ENCODE data around the gene PURA.
A peak's percentile ranks its signal among the peaks of the same experiment; 100 is the strongest.

DNA sequence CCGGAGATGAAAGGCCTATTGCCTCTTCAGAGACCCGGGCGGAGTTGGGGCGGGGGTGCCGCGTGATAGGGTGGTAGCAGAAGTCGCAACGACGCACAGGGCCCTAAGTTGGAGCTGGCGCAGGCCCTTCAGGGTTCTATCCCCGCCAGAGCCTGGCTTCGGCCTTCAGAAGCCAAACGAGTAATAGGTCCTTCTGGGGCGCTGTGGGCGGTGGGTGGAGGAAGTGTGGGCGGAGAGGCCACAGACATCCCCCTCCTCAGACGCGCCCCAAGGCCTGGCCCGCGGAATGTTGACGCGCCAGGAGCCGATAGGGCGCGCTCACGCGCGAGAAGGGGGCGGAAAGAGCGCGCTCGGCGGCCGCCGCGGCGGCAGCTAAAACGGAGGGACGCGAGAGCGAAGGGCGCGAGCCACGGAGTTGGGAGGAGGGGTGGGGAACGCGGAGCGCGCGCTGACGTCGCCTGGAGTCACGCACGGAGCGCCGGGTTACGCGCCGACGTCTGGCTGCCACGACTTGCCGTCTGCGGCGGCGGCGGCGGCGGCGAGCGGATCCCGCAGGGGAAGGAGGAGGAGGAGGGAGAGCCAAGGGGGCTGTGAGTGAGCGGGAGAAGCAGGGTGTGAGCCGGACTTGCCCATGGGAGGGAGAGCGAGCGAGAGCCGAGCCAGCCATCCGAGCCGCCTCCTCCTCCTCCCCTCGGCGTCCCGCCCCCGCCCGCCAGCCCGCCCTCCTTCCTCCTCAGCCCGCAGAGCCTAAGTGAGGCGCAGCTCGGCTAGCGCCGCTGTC, 6.4 kb upstream of the PURA start:
- TF ChIP-seq, protein P1, sequence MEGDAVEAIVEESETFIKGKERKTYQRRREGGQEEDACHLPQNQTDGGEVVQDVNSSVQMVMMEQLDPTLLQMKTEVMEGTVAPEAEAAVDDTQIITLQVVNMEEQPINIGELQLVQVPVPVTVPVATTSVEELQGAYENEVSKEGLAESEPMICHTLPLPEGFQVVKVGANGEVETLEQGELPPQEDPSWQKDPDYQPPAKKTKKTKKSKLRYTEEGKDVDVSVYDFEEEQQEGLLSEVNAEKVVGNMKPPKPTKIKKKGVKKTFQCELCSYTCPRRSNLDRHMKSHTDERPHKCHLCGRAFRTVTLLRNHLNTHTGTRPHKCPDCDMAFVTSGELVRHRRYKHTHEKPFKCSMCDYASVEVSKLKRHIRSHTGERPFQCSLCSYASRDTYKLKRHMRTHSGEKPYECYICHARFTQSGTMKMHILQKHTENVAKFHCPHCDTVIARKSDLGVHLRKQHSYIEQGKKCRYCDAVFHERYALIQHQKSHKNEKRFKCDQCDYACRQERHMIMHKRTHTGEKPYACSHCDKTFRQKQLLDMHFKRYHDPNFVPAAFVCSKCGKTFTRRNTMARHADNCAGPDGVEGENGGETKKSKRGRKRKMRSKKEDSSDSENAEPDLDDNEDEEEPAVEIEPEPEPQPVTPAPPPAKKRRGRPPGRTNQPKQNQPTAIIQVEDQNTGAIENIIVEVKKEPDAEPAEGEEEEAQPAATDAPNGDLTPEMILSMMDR (IDR thresholded peaks at IDR 0.05), result peak in 4 of 7 experiments; percentile 34 to 46 (median 44)
- peak; percentile 89 to 96 (median 89) for TF ChIP-seq POLR2A (IDR thresholded peaks at IDR 0.05)

Data from body of pancreas (tissue), 4 donors.